Small intestine (tissue), 7 donors: ENCODE measurements around the gene TNFAIP8L1. TPM values are rescaled to one million over a fixed set of nuclear protein-coding genes. Genes with fewer than 3 reads are reported as not detected.
A peak's percentile ranks its signal among the peaks of the same experiment; 100 is the strongest.

ENCODE experiments used
- DNase-seq, 2 donors: peaks; one replicate each; pipeline versions ENCODE4 v3.0.0 to v3.0.0-alpha.2; 2013
- FAIRE-seq: peaks from 2 replicates; lab custom pipeline; 2012; peaks lifted over from hg19 to GRCh38; lab: Jason Lieb, UNC
- H3K27ac ChIP-seq, 3 donors: one replicate each; pipeline ENCODE4 v1.5.1; 2013; ENCODE audit warnings: low read length in 2 of 3, mild to moderate bottlenecking in 2 of 3, control low read depth in 1 of 3, inconsistent platforms in 1 of 3, low read depth in 1 of 3, moderate library complexity in 1 of 3
- H3K27me3 ChIP-seq, 3 donors: one replicate each; pipeline ENCODE4 v1.6.1; 2013; ENCODE audit warnings: low read length in 3 of 3, inconsistent platforms in 1 of 3; ENCODE audit not compliant: control insufficient read depth in 3 of 3, insufficient read depth in 3 of 3
- H3K36me3 ChIP-seq, 3 donors: one replicate each; pipeline ENCODE4 v1.6.1; 2013; ENCODE audit warnings: low read length in 3 of 3, inconsistent platforms in 1 of 3, low read depth in 1 of 3, mild to moderate bottlenecking in 1 of 3, moderate library complexity in 1 of 3; ENCODE audit not compliant: control insufficient read depth in 3 of 3, insufficient read depth in 2 of 3
- H3K4me1 ChIP-seq, 3 donors: one replicate each; pipeline ENCODE4 v1.6.1; 2013; ENCODE audit warnings: low read length in 2 of 3, inconsistent platforms in 1 of 3, low read depth in 1 of 3, mild to moderate bottlenecking in 1 of 3, moderate library complexity in 1 of 3; ENCODE audit not compliant: control insufficient read depth in 3 of 3, insufficient read depth in 2 of 3
- H3K4me3 ChIP-seq, 3 donors: one replicate each; pipeline ENCODE4 v1.5.1; 2013; ENCODE audit warnings: low read length in 3 of 3, control low read depth in 1 of 3, inconsistent platforms in 1 of 3, low read depth in 1 of 3, mild to moderate bottlenecking in 1 of 3, moderate library complexity in 1 of 3
- H3K9me3 ChIP-seq, 2 donors: one replicate each; pipeline ENCODE4 v1.6.1; 2013; ENCODE audit warnings: low read depth in 1 of 2, low read length in 1 of 2; ENCODE audit not compliant: control insufficient read depth in 2 of 2, insufficient read depth in 1 of 2
- WGBS, 3 donors: extraction: QIAGEN DNeasy Blood & Tissue Kit; methylation state at CpG; one replicate each; pipeline ENCODE4 v1.1.7; 2013; 5-methylcytosine and 5-hydroxymethylcytosine counted together
- polyA plus RNA-seq, 4 donors: library from polyadenylated mRNA; stranded (reverse) in 3 of 4; unstranded in 1 of 4; fragments of 200-250 nt in 3 of 4; fragments of 120-200 nt in 1 of 4; gene quantifications; one replicate each; pipeline versions ENCODE4 v1.2.1 to v1.2.3, GENCODE V29; 2013
- donor health status: healthy with polysubstance abuse.
- donor health status: control.
- donor health status: control.
- donor health status: Bipolar disorder and iron deficiency.
- donor health status: healthy.

TNFAIP8L1 gene
- polyA plus RNA-seq, 4 donors, result 8.9 to 24.6 (median 16.0) TPM

- Histone ChIP-seq H3K27ac (no peak overlapping the region), H3K27me3 (peaks cover 0 to 11% (median 0%) of the 10 kb centered on the region in 3 donors), H3K4me3 (peak overlapping the region; percentile 19 to 55 (median 45)), H3K36me3 (no peaks in the 10 kb centered on the region), H3K4me1 (peaks cover 0 to 30% (median 0%) of the 10 kb centered on the region in 3 donors), H3K9me3 (no peaks in the 10 kb centered on the region)
- DNase-seq (peak; percentile 31 to 77), FAIRE-seq (no peak)
- WGBS, 3 donors, result 0 to 1% (median 1%) methylated on average over 35 to 43 of the region's 43 CpGs
Observed at GRCh38 chr19:4636151-4636717, 3.1 kb upstream of the TNFAIP8L1 start.

DNA sequence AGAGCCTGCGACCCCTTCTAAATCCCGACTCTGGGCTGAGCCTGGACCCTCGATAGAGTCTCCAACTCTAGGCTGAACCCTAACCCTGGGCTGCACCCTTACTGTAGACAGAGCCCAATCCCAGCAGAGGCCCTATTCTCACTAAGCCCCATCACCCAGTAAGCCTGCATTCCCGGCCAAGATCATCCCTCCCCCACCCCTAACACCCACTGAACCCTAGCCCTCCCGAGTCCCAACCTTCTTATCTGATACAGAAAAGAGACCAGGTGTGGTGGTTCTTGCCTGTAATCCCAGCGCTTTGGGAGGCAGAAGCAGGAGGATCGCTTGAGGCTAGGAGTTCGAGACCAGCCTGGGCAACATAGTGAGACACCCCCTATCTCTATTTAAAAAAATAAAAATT, 2.6 kb upstream of the TNFAIP8L1 start:
- H3K27me3 ChIP-seq, result peaks cover 0 to 11% (median 0%) of the 10 kb centered on the region in 3 donors
- 48 to 65% (median 49%) methylated on average over 8 of the region's 8 CpGs for WGBS, 3 donors
- H3K4me3 ChIP-seq, result peak overlapping the region in 1 of 3 donors; percentile 11
- H3K9me3 ChIP-seq, result no peaks in the 10 kb centered on the region
- DNase-seq (no peak), FAIRE-seq (no peak)
- H3K36me3 ChIP-seq, result no peaks in the 10 kb centered on the region
- peaks cover 0 to 32% (median 0%) of the 10 kb centered on the region in 3 donors for H3K4me1 ChIP-seq
- no peak overlapping the region for H3K27ac ChIP-seq

GRCh38 chr19:4638317-4638716, 999 bp upstream of the TNFAIP8L1 start:
- Histone ChIP-seq H3K4me3 (no peak overlapping the region), H3K4me1 (peaks cover 0 to 32% (median 0%) of the 10 kb centered on the region in 3 donors), H3K36me3 (peaks cover 0 to 8% (median 0%) of the 10 kb centered on the region in 3 donors), H3K27me3 (peaks cover 0 to 11% (median 0%) of the 10 kb centered on the region in 3 donors), H3K27ac (peak overlapping the region in 1 of 3 donors; percentile 85), H3K9me3 (no peaks in the 10 kb centered on the region)
- 74 to 90% (median 82%) methylated on average over 11 of the region's 11 CpGs for WGBS, 3 donors
- no peak for FAIRE-seq
- DNase-seq, result no peak

DNA sequence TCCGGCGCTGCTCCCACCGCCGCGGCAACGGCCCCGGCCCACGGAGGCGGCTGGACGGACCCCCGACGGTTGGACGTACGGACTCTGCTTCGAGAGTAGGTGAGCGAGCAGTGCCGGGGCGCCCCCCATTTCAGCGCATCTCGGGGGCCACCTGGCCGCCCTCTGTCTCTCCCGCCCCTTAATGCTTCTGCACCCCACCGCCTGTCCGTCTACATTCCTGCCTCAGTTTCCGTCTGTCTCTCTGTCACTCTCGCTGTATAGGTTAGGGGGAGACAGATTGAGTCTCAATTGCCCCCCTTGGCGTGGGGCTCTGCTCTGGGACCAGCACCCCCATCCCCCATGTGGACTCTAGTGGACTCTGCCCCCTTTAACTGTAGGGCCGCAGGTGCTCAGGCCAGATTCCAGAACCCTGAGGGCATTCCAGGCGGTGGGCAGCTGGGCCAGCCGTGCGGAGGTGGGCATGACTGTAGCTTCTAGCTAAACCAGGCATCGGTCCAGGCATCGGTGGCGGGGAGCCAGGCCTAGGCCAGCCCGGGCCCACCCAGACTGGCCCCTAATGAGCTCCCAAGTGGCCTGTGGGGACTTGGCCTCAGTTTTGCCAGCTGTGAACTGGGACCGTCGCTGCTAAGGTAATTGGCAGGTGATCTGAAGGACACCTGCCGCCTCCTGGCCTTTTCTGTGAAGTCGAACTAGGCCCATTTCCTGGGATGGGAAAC, 373 bp downstream of the TNFAIP8L1 start:
- H3K9me3 ChIP-seq, result no peaks in the 10 kb centered on the region
- H3K36me3 ChIP-seq, result peaks cover 0 to 13% (median 0%) of the 10 kb centered on the region in 3 donors
- DNase-seq, result peak in 1 of 2 donors; percentile 52
- H3K27ac ChIP-seq, result peak overlapping the region; percentile 5 to 74 (median 32)
- FAIRE-seq, result no peak
- H3K4me3 ChIP-seq, result peak overlapping the region; percentile 58 to 89 (median 67)
- peaks cover 0 to 11% (median 0%) of the 10 kb centered on the region in 3 donors for H3K27me3 ChIP-seq
- peaks cover 0 to 32% (median 0%) of the 10 kb centered on the region in 3 donors for H3K4me1 ChIP-seq
- 2 to 7% (median 7%) methylated on average over 19 to 39 of the region's 39 CpGs for WGBS, 3 donors

DNA sequence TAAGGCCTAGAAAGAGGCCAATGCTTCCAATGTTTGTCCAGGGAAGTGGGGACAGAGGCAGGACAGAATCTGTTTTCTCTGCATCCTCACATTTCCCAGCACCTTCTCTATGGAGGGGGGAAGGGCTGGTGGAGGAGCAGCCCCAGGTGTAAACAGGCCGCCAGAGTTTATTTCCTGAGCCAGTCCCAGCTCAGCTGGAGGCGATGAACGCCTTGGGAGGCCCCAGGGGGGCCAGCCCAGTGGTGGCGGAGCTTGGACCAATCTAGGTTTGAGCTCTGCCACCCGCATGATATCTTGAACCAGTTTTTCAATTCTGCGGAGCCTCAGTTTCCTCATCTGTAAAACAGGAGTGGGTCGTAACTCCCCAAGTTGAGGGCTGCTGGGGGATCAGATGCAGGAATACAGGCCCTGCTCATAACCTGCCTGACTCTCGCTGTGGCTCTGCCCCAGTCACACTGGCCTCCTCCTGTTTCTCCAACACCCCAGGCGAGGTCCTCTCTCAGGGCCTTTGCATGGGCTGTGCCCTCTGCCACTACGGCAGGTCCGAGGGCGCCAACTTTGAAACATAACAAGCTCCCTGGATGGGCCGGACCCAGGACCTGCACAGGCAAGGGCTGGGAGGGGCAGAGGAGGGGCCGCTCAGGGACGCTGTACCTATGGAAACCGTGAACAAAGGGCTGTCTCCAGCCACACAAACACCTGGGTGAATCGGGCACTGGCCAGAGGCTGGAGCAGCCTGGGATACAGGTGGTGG, 1.1 kb downstream of the TNFAIP8L1 start:
- Histone ChIP-seq H3K4me3 (peak overlapping the region; percentile 58 to 89 (median 67)), H3K9me3 (no peaks in the 10 kb centered on the region), H3K4me1 (peaks cover 0 to 32% (median 0%) of the 10 kb centered on the region in 3 donors), H3K36me3 (peaks cover 0 to 19% (median 0%) of the 10 kb centered on the region in 3 donors), H3K27ac (peak overlapping the region in 2 of 3 donors; percentile 5 to 74), H3K27me3 (peaks cover 0 to 11% (median 0%) of the 10 kb centered on the region in 3 donors)
- DNase-seq (peak; percentile 55 to 63), FAIRE-seq (no peak)
- 17 to 54% (median 37%) methylated on average over 17 of the region's 17 CpGs for WGBS, 3 donors

- no peaks in the 10 kb centered on the region for H3K9me3 ChIP-seq
- peak in 1 of 2 donors; percentile 27 for DNase-seq
- H3K27me3 ChIP-seq, result peaks cover 0 to 5% (median 0%) of the 10 kb centered on the region in 3 donors
- FAIRE-seq, result no peak
- peak overlapping the region in 2 of 3 donors; percentile 58 to 89 for H3K4me3 ChIP-seq
- peaks cover 0 to 27% (median 0%) of the 10 kb centered on the region in 3 donors for H3K4me1 ChIP-seq
- WGBS, 3 donors, result 47 to 75% (median 58%) methylated on average over 14 of the region's 14 CpGs
- H3K36me3 ChIP-seq, result peaks cover 0 to 25% (median 0%) of the 10 kb centered on the region in 3 donors
- H3K27ac ChIP-seq, result peak overlapping the region in 1 of 3 donors; percentile 5
Observed at GRCh38 chr19:4641132-4641531, 1.8 kb downstream of the TNFAIP8L1 start.

DNA sequence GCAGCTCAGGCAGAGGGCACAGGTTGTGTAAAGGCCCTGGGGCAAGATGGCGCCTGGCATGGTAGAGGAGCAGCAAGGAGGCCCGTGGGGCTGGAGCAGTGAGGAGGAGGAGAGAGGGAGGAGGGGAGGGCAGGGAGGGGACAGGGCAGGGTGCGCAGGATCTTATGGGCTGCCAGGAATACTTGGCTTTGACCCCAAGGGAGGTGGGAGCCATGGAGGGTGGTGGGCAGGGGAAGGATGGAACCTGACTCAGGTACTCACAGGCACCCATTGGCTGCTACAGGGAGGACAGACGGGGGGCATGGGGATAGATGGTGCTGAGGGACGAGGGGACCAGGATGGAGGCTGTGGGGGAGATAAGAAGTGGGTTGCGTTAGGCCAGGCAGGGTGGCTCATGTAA, 3.3 kb downstream of the TNFAIP8L1 start:
- no peaks in the 10 kb centered on the region for H3K27me3 ChIP-seq
- WGBS, 3 donors, result 92 to 97% (median 93%) methylated on average over 6 of the region's 6 CpGs
- no peak for FAIRE-seq

DNA sequence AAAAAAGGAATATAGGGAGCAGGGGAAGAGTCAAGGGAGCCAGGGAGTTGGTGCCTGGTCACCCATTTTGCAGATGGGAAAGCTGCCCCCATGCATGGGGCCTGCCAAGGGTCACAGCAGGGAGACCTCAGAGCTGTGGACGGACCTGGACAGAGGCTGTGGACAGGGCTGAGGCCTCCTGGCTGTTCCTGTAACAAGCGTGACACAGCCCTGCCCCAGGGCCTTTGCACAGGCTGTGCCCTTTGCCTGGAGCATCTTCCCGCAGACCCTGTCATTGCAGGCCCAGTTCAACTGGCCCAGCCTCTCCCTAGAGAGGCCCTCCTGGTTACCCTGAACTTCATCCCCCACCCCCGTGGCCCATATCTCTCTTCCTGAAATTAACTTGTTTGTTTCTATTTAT, 6.4 kb downstream of the TNFAIP8L1 start:
- FAIRE-seq (no peak), DNase-seq (no peak)
- H3K4me3 ChIP-seq, result no peak overlapping the region
- H3K27me3 ChIP-seq, result no peaks in the 10 kb centered on the region
- WGBS, 3 donors, result 66 to 90% (median 80%) methylated on average over 4 of the region's 4 CpGs
- peaks cover 0 to 59% (median 0%) of the 10 kb centered on the region in 3 donors for H3K36me3 ChIP-seq
- H3K27ac ChIP-seq, result no peak overlapping the region
- no peaks in the 10 kb centered on the region for H3K9me3 ChIP-seq
- H3K4me1 ChIP-seq, result peaks cover 0 to 7% (median 0%) of the 10 kb centered on the region in 3 donors

More for the DNA sequence above, 3.3 kb downstream of the TNFAIP8L1 start:
- no peaks in the 10 kb centered on the region for H3K9me3 ChIP-seq
- H3K4me1 ChIP-seq, result peaks cover 0 to 22% (median 0%) of the 10 kb centered on the region in 3 donors
- DNase-seq, result no peak
- peaks cover 0 to 34% (median 0%) of the 10 kb centered on the region in 3 donors for H3K36me3 ChIP-seq
- no peak overlapping the region for H3K4me3 ChIP-seq
- H3K27ac ChIP-seq, result no peak overlapping the region
